Epithelial cell of proximal tubule (primary cell): ENCODE results near the gene ADAMTSL4. TPM values are rescaled to one million over a fixed set of nuclear protein-coding genes. Genes with fewer than 3 reads are reported as not detected.
A peak's percentile ranks its signal among the peaks of the same experiment; 100 is the strongest.

ENCODE experiments used
- DNase-seq: peaks from one replicate; pipeline ENCODE4 v3.0.0-alpha.2; 2011; ENCODE audit warnings: low read depth
- H3K4me3 ChIP-seq: 2 replicates; pipeline ENCODE4 v1.5.1; 2011; ENCODE audit warnings: low read depth, mild to moderate bottlenecking, low read length
- CTCF ChIP-seq: conservative IDR thresholded peaks from 2 replicates; pipeline ENCODE4 v1.5.1; 2012; ENCODE audit warnings: low read depth, mild to moderate bottlenecking, low read length
- total RNA-seq: library from RNA; depleted of rRNA; stranded (reverse); fragments of >200 nt; gene quantifications from 2 replicates; pipeline ENCODE4 v1.2.3, GENCODE V29; 2015

ADAMTSL4 gene
- total RNA-seq, 1 donor from 2014 or later, result 7.3 TPM

- no peak for TF ChIP-seq CTCF
- DNase-seq, result no peak
Observed at GRCh38 chr1:150544204-150544603, 5.0 kb upstream of the ADAMTSL4 start.

GRCh38 chr1:150545486-150546032 lies 3.6 kb upstream of the ADAMTSL4 start:
- TF ChIP-seq CTCF, result no peak
- H3K4me3 ChIP-seq, result no peak overlapping the region
- no peak for DNase-seq

More at GRCh38 chr1:150544204-150544603, 5.0 kb upstream of the ADAMTSL4 start:
- no peak overlapping the region for H3K4me3 ChIP-seq

- no peak overlapping the region for H3K4me3 ChIP-seq
- no peak for DNase-seq
- TF ChIP-seq CTCF, result no peak
Observed at GRCh38 chr1:150546294-150546937, 2.8 kb upstream of the ADAMTSL4 start.

GRCh38 chr1:150548324-150548631 lies 930 bp upstream of the ADAMTSL4 start:
- H3K4me3 ChIP-seq, result peak overlapping the region; percentile 64
- no peak for TF ChIP-seq CTCF
- no peak for DNase-seq

- H3K4me3 ChIP-seq, result peak overlapping the region; percentile 64
- TF ChIP-seq CTCF, result peak; percentile 35
- no peak for DNase-seq
Observed at GRCh38 chr1:150549496-150550221, 451 bp downstream of the ADAMTSL4 start.

- H3K4me3 ChIP-seq, result peak overlapping the region; percentile 64
Observed at GRCh38 chr1:150550222-150551050, 1.2 kb downstream of the ADAMTSL4 start.

More at GRCh38 chr1:150550222-150551050, 1.2 kb downstream of the ADAMTSL4 start:
- TF ChIP-seq CTCF, result no peak
- DNase-seq, result no peak
